Stimulated activated CD4-positive, alpha-beta T cell treated with anti-CD3 and anti-CD28 coated beads, Interleukin-4, amount 100 ng/mL, for 24 hours (primary cell): Measurements from ENCODE around the gene TAF4.

ENCODE experiments used
- DNase-seq: peaks from one replicate; pipeline ENCODE4 v3.0.0-alpha.2; 2020

Gene TAF4

GRCh38 chr20:62043131-62043914 lies 22.4 kb downstream of the TAF4 start:
- DNase-seq, result no peak

GRCh38 chr20:62042025-62042820 lies 23.5 kb downstream of the TAF4 start:
- no peak for DNase-seq

- no peak for DNase-seq
These were observed 24.7 kb downstream of the TAF4 start for GRCh38 chr20:62040933-62041332.

- no peak for DNase-seq
These were observed 25.2 kb downstream of the TAF4 start for GRCh38 chr20:62040381-62040922.

GRCh38 chr20:62039738-62040137 lies 25.9 kb downstream of the TAF4 start:
- DNase-seq, result no peak

- DNase-seq, result no peak
These were observed 32.9 kb downstream of the TAF4 start for GRCh38 chr20:62032609-62033368.

- peak; percentile 11 for DNase-seq
These were observed 34.1 kb downstream of the TAF4 start for GRCh38 chr20:62031462-62032092.

GRCh38 chr20:62030834-62031434 lies 34.7 kb downstream of the TAF4 start:
- DNase-seq, result peak; percentile 16

- no peak for DNase-seq
These were observed 35.3 kb downstream of the TAF4 start for GRCh38 chr20:62030357-62030756.

GRCh38 chr20:62029949-62030348 lies 35.7 kb downstream of the TAF4 start:
- no peak for DNase-seq

- DNase-seq, result no peak
These were observed 36.4 kb downstream of the TAF4 start for GRCh38 chr20:62029296-62029695.

GRCh38 chr20:62028384-62028783 lies 37.3 kb downstream of the TAF4 start:
- no peak for DNase-seq

GRCh38 chr20:62027698-62028321 lies 37.9 kb downstream of the TAF4 start:
- DNase-seq, result no peak

- DNase-seq, result no peak
These were observed 38.6 kb downstream of the TAF4 start for GRCh38 chr20:62027116-62027515.

GRCh38 chr20:62026564-62026856 lies 39.2 kb downstream of the TAF4 start:
- DNase-seq, result no peak

GRCh38 chr20:62025832-62026563 lies 39.7 kb downstream of the TAF4 start:
- DNase-seq, result no peak

- no peak for DNase-seq
These were observed 40.3 kb downstream of the TAF4 start for GRCh38 chr20:62025394-62025793.

GRCh38 chr20:62023935-62024334 lies 41.7 kb downstream of the TAF4 start:
- DNase-seq, result no peak

GRCh38 chr20:62022575-62023139 lies 43.0 kb downstream of the TAF4 start:
- no peak for DNase-seq

GRCh38 chr20:62021793-62022385 lies 43.8 kb downstream of the TAF4 start:
- DNase-seq, result no peak
